Stimulated activated CD8-positive, alpha-beta memory T cell treated with anti-CD3 and anti-CD28 coated beads, Interleukin-2, amount 100 ng/mL, for 1 hour (primary cell): Measurements from ENCODE around the gene TCERG1L.
"Not testable (repeated sequence)": the region's sequence is repeated elsewhere in the genome, so short reads cannot be mapped to it uniquely, and the experiment has no call there.

Experiments used
- DNase-seq, 2 donors: peaks; one replicate each; pipeline ENCODE4 v3.0.0-alpha.2; 2020; ENCODE audit warnings: low read depth in 2 of 2

TCERG1L gene, protein sequence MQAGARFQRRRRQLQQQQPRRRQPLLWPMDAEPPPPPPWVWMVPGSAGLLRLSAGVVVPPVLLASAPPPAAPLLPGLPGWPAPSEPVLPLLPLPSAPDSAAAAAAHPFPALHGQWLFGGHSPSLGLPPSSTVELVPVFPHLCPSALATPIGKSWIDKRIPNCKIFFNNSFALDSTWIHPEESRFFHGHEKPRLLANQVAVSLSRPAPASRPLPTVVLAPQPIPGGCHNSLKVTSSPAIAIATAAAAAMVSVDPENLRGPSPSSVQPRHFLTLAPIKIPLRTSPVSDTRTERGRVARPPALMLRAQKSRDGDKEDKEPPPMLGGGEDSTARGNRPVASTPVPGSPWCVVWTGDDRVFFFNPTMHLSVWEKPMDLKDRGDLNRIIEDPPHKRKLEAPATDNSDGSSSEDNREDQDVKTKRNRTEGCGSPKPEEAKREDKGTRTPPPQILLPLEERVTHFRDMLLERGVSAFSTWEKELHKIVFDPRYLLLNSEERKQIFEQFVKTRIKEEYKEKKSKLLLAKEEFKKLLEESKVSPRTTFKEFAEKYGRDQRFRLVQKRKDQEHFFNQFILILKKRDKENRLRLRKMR

GRCh38 chr10:131311661-131312477 is at the start of gene TCERG1L:
TCERG1L (minus strand) TSS chr10:131311721; CDS start chr10:131311635, 86 bp downstream.
- no peak for DNase-seq

- no peak for DNase-seq
These were observed 47.4 kb upstream of the TCERG1L start for GRCh38 chr10:131358741-131359442.

GRCh38 chr10:131356442-131356841 is 44.9 kb upstream of the TCERG1L start:
- DNase-seq, result no peak

GRCh38 chr10:131355881-131356280 is 44.4 kb upstream of the TCERG1L start:
- no peak for DNase-seq

DNA sequence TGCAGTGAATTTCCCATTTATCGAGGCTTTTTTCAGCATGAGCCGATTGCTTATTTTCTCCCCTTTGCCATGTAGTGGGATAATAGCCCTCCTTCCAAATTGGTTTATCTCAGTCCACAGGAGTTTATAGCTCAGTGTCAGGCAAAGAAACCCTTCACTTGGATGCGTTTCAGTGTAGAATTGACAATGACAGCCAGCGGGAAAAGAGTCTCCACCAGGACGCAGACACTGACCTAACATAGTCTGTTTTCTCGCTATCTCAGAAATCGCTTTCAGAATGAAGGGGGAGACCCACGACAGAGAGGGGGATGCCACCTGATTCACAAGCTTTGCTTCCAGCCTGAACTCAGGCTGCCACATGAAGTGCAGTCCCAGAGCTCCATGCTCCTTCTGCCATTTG is 43.5 kb upstream of the TCERG1L start:
- DNase-seq, result no peak

- DNase-seq, result no peak
These were observed 42.9 kb upstream of the TCERG1L start for GRCh38 chr10:131354380-131354779.

- no peak for DNase-seq
These were observed 41.3 kb upstream of the TCERG1L start for GRCh38 chr10:131352765-131353290.

DNA sequence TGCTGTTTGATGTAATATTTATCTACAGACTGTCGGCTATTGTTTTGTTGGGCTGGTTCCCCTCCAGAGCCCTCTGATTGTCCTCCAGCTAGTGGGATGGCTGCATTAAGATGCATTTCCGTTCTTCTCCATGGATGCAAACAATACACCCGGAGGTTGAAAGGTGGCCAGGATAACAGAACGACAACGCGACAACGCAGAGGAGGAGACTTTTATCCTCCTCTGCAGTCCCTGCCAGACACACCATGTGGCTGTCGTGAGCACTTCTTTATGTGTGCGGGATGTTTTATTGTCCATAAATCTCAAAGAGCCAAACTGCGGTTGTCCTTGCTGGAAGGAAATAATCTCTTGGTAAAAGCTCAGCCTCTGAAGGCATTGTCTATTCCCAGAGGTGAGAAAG is 39.1 kb upstream of the TCERG1L start:
- no peak for DNase-seq

- DNase-seq, result no peak
These were observed 38.7 kb upstream of the TCERG1L start for GRCh38 chr10:131350245-131350644.

GRCh38 chr10:131346456-131346855 is 34.9 kb upstream of the TCERG1L start:
- DNase-seq, result no peak

DNA sequence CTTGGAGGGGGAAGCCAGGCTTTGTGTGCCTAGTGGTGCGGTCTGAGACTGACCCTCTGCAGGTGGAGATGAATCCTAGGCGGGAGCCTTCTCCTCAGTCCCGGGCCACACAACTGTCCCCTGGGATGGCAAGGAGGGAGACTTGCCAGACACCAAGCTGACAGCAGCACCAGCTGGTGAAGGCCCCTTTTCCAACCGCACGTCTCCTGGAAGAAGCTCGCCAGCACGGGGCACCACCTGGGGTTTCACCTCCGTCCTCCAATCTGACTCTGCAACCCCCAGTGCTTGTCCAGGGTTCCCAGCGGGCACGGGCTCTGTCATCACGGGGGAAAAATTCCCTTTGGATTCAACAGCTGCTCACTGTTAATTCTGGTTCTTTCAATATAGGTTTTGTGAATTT is 34.2 kb upstream of the TCERG1L start:
- DNase-seq, result no peak

GRCh38 chr10:131344747-131345146 is 33.2 kb upstream of the TCERG1L start:
- DNase-seq, result no peak

DNA sequence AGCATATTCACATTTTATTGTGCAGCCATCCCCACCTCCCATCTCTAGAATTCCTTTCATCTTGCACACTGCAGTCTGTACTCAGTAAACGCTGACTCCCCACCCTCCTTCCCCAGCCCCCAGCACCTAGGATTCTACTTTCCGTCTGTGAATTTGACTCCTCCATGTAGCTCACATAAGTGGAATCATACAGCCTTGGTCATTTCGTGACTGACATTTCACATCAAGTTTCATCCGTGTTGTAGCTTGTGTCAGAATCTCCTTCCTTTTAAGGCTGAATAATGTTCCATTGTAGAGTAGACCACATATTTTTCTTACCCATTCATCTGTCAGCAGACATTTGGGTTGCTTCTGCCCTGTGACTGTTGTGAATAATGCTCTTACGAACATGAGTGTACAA is 26.2 kb upstream of the TCERG1L start:
- no peak for DNase-seq

DNA sequence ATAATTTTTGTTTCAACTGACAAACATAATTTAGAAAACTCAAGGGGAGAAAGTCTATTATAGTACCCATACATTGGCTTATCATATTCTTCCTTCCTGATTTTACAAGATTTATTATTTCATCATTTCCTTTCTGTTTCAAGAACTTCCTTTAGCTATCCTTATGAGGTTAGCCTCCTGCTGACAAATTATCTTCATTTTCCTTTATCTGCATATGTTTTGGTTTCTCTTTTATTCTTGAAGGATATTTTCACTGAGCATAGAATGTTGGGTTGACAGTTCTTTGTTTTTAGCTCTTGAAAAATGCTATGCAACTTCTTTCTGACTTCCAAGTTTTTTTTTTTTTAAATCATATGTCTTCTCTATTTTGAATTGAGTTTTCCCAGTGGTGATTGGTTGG is 21.3 kb upstream of the TCERG1L start:
- DNase-seq, result no peak

- DNase-seq, result no peak
These were observed 12.4 kb upstream of the TCERG1L start for GRCh38 chr10:131323880-131324279.

GRCh38 chr10:131323025-131323424 is 11.5 kb upstream of the TCERG1L start:
- no peak for DNase-seq

DNA sequence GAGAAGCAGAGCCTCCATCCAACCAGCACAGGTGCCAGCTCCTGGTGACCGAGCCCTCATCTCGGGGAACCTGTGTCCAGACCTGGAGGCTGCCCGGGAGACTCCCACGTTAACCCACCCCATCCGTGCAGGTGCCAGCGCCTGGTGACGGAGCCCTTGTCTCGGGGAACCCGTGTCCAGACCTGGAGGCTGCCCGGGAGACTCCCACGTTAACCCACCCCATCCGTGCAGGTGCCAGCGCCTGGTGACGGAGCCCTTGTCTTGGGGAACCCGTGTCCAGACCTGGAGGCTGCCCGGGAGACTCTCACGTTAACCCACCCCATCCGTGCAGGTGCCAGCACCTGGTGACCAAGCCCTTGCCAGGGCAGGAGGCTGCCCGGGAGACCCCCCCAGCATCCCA is 11.1 kb upstream of the TCERG1L start:
- not testable (repeated sequence) for DNase-seq

DNA sequence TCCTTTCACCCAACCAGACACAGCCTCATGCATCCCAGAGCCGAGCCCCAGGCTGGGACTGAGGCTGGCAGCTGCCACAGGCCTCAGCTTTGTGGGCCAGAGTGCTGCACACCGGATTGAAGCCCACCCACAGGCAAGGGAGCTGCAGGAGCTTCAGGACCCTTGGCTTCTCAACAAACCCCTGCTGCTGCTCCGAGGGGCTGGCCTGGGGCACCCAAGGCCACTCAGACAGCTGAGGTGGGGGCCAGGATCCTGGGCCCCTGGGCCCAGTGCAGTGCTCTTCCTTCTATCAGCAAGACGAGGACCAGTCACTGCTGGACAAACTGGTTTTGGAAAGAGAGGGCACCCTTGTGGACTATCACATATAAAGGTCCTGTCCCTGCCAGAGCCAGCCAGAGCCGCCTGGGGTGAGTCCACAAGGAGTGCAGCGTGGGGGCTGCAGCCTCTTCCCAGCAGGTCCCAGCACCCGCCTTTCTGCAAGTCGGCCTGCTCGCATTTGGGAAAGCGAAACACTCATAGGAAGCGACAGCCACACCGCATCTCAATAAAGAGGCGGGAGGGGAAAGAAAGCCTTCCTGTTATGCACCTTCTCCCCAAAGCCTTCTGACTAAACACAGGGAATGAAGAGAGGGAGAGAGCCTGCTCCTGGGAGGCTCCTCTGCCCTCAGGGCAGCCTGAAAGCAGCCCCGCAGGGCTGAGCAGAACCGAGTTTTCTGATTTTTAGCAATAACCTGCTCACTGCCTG is 9.5 kb upstream of the TCERG1L start:
- no peak for DNase-seq

DNA sequence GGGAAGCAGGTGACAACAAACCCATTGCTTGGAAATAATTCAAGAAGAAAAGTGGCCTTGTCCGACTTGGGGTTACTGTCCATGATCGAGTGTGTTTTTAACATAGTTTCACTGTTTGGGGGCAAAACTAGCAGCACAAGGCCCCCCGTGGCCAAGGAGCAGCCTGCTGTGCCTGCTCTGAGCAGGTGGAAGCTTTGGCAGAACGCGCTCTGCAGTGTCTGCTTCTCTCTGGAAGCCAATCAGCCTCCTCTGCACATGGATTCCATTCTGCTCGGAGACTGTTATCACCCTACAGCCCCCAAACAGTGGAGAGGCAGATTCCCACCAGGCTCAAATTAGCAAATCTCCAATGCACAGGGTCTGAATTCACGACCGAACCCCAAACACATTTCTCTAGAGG is 7.3 kb upstream of the TCERG1L start:
- DNase-seq, result no peak

DNA sequence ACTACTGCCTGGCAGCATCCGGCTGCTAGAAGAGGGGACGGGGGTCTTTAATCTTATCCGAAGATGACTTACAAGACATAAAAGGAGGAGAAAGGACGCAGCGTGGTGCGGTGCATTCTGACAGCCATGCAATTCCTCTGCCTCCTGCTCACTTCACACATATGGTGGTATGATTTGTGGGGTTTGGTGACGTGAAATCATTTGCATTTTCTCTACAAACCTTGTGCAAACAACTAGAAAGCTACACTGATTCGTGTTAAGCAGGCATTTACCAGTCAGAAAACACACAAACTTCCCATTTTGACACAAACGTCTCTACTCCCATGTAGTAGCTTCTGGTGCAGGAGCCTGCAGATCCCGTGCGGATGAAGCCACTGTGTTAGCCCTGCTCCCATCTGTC is 6.8 kb upstream of the TCERG1L start:
- no peak for DNase-seq
